GM19463 (cell line): Measurements from ENCODE around the gene ACOT12.

Experiments used
- ATAC-seq: cut with Tn5 transposase; IDR thresholded peaks from one replicate; pipeline ENCODE4 v1.9.1; 2021; ENCODE audit warnings: mild to moderate bottlenecking, moderate library complexity; ENCODE audit not compliant: unreplicated experiment

ACOT12 gene

GRCh38 chr5:81401266-81401665, 7.3 kb upstream of the ACOT12 start:
- ATAC-seq: no peak

- ATAC-seq: no peak
Measured at GRCh38 chr5:81400375-81400774, 6.4 kb upstream of the ACOT12 start.

- no peak for ATAC-seq
Measured at GRCh38 chr5:81398741-81399140, 4.8 kb upstream of the ACOT12 start.

- ATAC-seq: no peak
Measured at GRCh38 chr5:81397176-81397575, 3.2 kb upstream of the ACOT12 start.

GRCh38 chr5:81395262-81395661, 1.3 kb upstream of the ACOT12 start:
- no peak for ATAC-seq

- no peak for ATAC-seq
Measured at GRCh38 chr5:81393430-81393782, 528 bp downstream of the ACOT12 start.

GRCh38 chr5:81389025-81389424, 4.9 kb downstream of the ACOT12 start:
- ATAC-seq: no peak

GRCh38 chr5:81388169-81388568, 5.8 kb downstream of the ACOT12 start:
- ATAC-seq: no peak

- ATAC-seq: no peak
Measured at GRCh38 chr5:81383867-81384266, 10.1 kb downstream of the ACOT12 start.

- ATAC-seq: no peak
Measured at GRCh38 chr5:81371354-81371876, 22.5 kb downstream of the ACOT12 start.

- no peak for ATAC-seq
Measured at GRCh38 chr5:81370912-81371311, 23.0 kb downstream of the ACOT12 start.

GRCh38 chr5:81365541-81365940, 28.4 kb downstream of the ACOT12 start:
- ATAC-seq: no peak

GRCh38 chr5:81363093-81363871, 30.7 kb downstream of the ACOT12 start:
- no peak for ATAC-seq

- ATAC-seq: no peak
Measured at GRCh38 chr5:81361600-81361999, 32.3 kb downstream of the ACOT12 start.

GRCh38 chr5:81360640-81361039, 33.3 kb downstream of the ACOT12 start:
- ATAC-seq: no peak

GRCh38 chr5:81359881-81360280, 34.1 kb downstream of the ACOT12 start:
- no peak for ATAC-seq

- no peak for ATAC-seq
Measured at GRCh38 chr5:81359108-81359507, 34.8 kb downstream of the ACOT12 start.

GRCh38 chr5:81355291-81356251, 38.4 kb downstream of the ACOT12 start:
- no peak for ATAC-seq

GRCh38 chr5:81354093-81354492, 39.8 kb downstream of the ACOT12 start:
- no peak for ATAC-seq

- no peak for ATAC-seq
Measured at GRCh38 chr5:81353189-81353588, 40.7 kb downstream of the ACOT12 start.

GRCh38 chr5:81350507-81350906, 43.4 kb downstream of the ACOT12 start:
- ATAC-seq: no peak

- ATAC-seq: no peak
Measured at GRCh38 chr5:81349161-81349560, 44.8 kb downstream of the ACOT12 start.
